Astrocyte (in vitro differentiated cells and primary cell): ENCODE data around the gene PIGC.

Experiments used
- CTCF ChIP-seq: IDR thresholded peaks from 2 replicates; pipeline ENCODE4 v1.5.1; 2011; ENCODE audit warnings: low read depth, mild to moderate bottlenecking, inconsistent platforms, low read length, moderate library complexity; ENCODE audit not compliant: insufficient read depth
- EZH2 ChIP-seq: IDR thresholded peaks from 2 replicates; pipeline ENCODE4 v1.6.1; 2012; ENCODE audit warnings: mild to moderate bottlenecking, low read length, inconsistent platforms; ENCODE audit not compliant: insufficient read depth

- TF ChIP-seq CTCF = no peak
- no peak for TF ChIP-seq EZH2
Measured at GRCh38 chr1:172451002-172451443, 7.2 kb upstream of the PIGC start.
